Activated CD4-positive, alpha-beta T cell treated with anti-CD3 and anti-CD28 coated beads, Interleukin-2, amount 50 U/mL, for 1 hour (primary cell): Measurements from ENCODE around the gene BTBD10.

Experiments used
- DNase-seq: peaks from one replicate; pipeline ENCODE4 v3.0.0-alpha.2; 2020

The BTBD10 gene

DNA sequence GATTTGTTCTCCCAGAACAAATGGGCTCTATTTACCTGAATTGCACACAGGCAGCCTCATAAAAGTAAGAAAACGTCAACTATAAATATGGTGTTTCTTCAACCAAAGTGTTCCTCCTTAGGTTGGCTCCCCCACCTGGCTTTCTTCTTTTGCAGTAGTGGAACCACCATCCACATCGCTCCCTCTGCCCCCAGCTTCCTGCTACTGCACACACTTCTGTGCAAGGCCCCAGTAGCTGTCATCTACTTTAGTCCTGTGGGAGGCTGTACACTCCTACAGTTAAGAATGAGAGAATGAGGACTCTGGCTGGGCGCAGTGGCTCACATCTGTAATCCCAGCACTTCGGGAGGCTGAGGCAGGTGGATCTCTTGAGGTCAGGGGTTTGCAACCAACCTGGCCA, 95.9 kb downstream of the BTBD10 start:
- DNase-seq: no peak

GRCh38 chr11:13366266-13367026, 96.6 kb downstream of the BTBD10 start:
- DNase-seq: no peak

GRCh38 chr11:13364388-13364787, 98.6 kb downstream of the BTBD10 start:
- DNase-seq: no peak

- no peak for DNase-seq
Measured at GRCh38 chr11:13362596-13363109, 100.4 kb downstream of the BTBD10 start.

- no peak for DNase-seq
Measured at GRCh38 chr11:13358596-13359270, 104.3 kb downstream of the BTBD10 start.

DNA sequence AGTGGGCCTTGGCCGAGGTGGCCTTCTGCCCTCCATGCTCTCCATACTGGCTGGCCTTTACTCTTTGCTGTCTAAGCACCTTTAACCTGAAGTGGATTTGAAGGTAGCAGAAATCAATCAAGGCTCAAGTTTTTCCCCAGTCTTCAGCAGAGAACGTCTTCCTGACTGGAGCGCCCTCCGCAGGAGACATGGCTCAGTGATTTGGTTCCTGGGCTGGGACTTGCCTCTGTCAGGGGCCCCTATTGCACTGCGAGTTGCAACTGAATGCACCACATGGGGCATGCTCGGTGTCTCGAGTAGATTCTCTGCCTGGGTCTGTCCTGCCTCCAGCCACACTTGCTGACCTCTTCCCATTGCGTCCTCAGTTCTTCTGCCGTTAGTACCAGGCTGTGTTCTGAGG, 105.8 kb downstream of the BTBD10 start:
- no peak for DNase-seq

DNA sequence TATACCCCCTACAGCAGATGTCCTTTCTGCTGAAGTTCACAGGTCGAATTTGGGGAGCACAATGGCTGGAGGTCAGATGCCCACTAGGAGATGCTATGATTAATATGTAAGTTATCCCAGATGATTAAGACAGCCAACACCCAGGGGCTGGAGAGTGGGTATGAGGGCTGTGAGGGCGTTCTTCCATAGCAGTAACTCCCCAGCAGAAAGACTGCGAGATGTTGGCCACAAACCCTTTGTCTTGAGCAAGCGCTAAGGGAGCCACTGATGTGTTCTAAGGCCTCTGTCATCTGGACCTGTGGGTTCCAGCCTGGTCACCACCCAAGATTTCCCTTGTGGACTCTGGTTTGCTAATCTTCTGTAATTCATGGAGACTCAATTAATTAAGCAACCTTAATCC, 107.8 kb downstream of the BTBD10 start:
- no peak for DNase-seq

- no peak for DNase-seq
Measured at GRCh38 chr11:13354335-13354734, 108.7 kb downstream of the BTBD10 start.

- no peak for DNase-seq
Measured at GRCh38 chr11:13352711-13353110, 110.3 kb downstream of the BTBD10 start.

DNA sequence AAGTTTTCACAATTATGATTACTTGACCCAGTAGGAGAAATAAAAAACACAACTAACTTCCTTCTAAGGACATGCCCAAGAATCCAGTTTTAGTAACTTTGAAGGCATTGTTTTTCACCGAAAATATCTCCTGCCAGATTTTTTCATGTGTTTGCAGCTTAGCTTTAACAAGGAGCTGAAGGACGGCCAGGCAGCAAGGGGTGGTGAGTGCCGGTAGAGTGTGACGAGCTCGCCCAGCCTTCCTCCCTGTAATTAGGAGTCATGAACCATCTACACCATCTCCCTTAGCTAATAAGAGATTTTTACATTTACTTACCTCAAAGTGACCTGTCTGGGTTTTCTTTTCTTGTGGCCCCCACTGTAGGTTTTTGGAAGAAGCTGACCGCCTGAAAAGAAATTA, 113.4 kb downstream of the BTBD10 start:
- no peak for DNase-seq

DNA sequence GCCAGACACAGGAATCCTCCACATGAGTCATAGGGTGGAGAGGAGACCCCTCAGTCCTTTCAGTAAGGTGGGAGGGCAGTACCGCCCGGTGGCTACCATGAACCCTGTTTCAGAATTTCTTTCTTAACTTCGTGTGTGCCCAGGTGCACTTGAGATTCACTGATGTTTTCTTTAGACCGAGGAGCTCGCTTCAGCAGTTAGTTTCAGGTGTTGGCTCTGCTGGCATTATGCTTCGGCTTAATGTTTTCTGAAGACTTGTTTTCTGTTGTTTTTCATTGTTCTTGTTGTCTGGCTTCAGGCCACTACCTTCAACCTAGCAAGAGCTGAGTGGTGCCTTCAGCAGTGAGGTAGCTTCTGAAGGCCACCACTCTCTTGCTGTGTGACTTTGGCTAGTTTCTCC, 114.0 kb downstream of the BTBD10 start:
- DNase-seq: no peak

DNA sequence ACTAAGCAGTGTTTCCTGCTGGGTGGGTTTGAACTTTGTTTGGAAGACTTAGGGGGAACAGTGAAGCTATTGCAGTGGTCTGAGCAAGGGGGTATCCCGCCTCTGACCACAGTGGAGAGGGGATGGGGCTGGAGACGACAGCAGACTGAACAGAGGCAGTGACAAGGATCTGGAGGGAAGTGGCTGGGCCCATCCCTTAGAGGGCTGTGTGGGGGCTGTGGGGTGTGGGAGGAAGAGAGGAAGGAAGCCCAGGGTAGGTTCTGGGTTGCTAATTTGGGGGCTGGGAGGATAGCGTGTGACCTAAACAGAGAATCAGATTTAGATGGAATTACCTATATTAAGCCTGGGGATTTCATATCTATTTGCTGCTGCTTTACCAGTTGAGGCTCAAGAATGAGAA, 114.7 kb downstream of the BTBD10 start:
- DNase-seq: no peak

DNA sequence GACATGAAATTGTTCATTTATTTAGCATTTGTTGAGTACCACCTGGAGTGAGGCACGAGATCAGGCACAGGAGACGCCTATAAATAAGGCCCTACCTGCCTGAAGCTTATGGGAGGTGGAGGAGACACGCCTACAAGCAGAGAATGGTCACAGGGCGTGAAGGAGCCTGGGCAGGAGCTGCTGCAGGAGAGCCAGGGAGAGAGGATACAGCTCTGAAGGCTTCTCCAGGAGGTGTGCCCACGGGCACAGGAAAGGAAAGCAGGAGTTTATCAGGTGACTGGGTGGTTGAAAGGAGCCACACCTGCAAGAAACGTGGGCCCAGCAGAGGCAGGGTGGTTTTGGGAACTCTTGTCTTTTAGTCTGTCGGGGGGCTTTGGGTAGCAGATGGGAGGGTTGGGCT, 115.1 kb downstream of the BTBD10 start:
- DNase-seq: no peak

DNA sequence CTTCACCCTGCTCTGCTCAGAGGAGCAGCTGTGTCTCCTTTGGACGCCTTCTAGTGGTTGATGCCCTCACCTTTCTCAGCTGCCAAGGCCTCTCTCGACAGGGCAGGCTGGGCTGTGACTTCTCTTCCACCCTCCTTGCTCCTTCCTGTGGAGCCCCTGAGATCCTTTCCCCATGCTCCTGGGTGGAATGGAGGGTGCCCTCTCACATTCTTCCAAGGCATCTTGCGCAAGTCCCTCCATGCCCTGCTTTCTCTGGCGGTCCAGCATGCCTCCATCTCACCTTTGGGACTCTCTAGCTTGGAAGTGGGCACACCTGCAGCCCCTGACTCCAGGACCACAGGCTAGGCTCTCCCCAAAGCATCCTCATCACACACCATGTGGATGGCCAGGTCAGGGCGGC, 116.6 kb downstream of the BTBD10 start:
- DNase-seq: no peak

DNA sequence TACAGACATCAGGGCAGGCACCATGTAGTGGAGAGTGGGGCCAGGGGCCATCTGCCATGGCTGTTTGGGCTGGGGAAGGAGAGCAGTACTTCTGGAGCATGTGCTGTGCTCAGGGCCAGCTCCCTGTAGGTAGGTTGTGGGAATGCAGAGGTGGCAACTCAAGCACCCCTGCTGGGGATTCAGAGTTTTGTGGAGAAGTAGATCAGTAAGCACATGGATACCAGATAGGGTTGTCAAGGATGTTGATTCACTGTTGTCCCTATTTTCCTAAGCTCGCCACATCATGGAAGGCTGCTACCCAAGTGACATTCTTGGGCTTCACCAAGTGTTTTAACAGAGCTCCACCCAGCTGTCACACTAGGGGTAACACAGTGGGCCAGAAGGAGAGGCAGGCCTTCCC, 118.2 kb downstream of the BTBD10 start:
- DNase-seq: no peak

DNA sequence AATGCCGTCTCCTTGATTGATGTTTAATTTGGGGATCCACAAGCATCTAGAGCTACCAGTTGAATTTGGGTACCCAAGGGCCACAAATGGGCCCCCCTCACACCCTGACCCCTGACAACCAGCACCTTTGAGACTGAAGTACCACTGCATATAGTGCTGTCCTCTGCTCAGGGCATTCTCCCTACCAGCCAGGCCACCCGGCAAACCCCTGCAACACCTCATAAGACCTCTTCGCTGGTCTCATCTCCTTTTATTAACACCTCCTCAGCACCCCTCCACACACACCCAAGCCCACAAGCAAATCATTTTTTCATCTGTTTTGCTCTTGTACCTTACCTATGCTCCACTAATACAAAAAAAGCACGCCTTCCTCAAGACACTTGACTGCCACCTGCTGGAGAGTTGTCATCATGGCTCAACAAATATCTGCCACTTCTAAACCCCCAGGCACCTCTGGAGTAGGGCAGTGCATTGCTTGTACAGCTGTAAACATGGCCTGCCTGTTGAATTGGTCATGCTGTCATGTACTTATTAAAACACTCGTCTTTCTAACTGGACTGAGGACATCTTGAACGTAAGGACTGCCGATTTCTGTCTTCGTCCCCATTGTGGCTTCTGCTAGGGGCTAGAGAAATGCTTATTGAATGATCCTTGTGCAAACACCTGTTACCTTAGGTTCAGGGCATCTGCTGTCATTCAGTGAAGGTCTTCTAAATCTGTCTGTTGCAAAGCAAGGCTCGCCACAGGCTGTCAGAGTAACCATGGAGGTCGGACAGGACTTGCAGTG, 118.9 kb downstream of the BTBD10 start:
- peak; percentile 74 for DNase-seq

DNA sequence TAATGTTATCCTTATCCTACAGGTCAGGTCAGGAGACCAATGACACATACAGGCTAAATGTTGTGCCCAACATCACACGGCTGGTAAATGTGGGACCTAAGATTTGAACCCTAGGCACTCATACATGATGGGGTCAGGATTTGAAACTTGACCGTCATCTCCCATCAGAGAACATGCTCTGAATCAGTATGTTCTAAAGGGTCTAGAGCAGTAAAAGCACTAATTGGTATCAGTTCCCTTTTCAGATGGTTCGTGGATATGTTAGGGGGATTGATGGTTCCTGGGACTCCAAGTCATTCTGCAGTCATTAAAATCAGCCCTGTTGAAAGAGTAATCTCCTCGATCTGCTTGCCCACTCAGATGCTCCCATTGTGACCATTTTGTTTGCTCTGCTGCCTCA, 120.0 kb downstream of the BTBD10 start:
- no peak for DNase-seq

- DNase-seq: no peak
Measured at GRCh38 chr11:13341026-13341425, 122.0 kb downstream of the BTBD10 start.

DNA sequence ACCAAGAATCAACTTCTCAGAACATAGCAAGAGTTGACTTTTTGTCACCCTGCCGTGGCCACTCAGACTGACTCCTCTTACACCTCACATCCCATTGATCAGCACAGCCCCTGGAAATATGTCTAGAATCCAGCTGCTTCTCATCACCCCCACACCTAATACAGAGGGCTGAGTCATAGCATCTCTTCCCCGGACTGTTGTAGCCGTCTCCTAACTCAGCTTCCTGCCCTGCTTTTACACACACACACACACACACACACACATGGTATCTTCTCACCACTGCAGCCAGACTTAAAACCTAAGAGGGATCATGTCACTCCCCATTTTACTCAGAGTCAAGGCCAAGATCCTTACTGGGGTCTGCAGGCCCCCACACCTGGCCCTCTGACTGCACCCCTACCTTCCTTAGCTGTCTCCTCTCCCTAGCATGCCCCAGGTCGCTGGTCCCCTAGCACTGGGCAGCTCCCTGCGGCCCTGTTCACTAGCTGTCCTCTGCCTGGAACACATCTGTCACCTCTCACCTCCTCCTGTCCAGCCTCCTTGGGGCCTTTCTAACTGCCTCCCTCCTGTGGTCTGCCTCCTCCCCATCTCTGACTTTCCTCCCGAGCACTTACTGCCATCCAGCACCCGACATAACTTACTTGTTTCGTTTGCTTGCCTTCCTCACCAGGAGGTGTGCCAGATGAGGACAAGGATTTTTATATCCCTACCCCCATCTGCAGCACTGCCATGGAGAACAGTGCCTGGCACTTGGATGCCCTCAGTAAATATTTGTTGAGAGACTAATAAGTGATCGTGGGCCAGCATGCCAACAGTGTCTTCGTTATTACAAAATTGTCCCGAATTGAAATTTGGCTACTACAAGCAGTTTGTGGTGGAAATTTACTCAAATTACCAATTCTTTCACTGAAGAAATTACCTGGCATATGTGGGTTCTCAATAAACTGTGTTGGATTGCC, 123.5 kb downstream of the BTBD10 start:
- peak; percentile 21 for DNase-seq

DNA sequence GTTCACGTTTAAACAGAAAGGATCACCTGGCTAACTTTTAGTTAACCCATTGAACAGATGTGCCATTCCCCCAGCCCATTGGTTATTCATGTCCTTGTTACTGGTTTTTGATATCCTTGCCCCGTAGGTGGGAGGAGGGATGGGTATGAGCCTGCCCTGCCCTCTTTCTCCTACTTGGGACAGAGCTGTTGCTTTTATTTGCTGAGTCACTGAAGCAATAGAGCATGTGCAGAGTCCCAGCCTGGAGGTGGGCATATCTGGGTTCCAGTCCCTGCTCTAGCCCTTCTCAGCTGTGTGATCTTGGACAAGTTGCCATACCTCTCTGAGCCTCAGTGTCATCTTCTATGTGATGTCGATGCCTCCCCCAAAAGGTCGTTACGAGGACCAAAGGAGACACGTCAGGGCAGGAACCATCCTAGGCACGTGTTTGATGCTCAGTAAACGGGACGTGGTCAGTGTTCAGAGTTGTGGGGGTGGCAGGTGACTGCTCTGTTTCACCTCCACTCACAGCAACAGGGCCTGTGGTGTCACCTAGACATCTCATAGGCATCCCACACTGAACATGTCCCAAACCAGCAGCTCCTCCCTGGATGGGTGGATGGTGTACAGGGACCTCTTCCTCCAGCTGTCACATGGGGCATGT, 124.5 kb downstream of the BTBD10 start:
- DNase-seq: peak; percentile 11

DNA sequence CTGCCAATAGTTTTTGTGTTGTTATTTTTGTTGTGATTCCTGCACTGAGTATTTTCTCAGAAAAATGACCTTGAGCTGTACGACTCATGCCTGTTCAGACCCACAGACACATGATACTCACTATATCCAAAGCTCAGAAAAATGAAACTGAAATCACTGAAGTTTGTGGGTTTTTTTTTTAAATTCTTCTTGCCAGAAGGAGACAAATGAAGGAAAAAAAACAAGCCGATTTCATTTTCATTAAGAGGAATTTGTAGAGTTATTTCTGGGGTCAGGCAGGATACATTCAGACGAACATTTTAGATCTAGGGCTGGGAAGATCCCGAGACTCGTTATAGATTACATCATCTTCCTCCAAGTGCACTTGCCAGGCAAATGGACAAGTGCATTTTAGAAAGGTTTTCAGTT, 125.0 kb downstream of the BTBD10 start:
- no peak for DNase-seq
